GM13976 (cell line): ENCODE measurements around the gene PBX1.

ENCODE experiments used
- DNase-seq: peaks from one replicate; pipeline ENCODE4 v3.0.0; 2012; ENCODE audit warnings: low spot score
- CTCF ChIP-seq: IDR thresholded peaks from 2 replicates; pipeline ENCODE4 v1.5.1; 2012; ENCODE audit warnings: borderline replicate concordance, mild to moderate bottlenecking; ENCODE audit not compliant: insufficient read depth; ENCODE audit errors: extremely low read depth, missing control alignments, control extremely low read depth
- in situ Hi-C: fragments of 300-500 bp; cut with MboI; formaldehyde crosslinking; loops from one replicate; pipeline ENCODE4 v1.12.0; 2022; ENCODE audit warnings: low sequenced_read_pairs, mixed read lengths, inconsistent platforms; ENCODE audit not compliant: unreplicated experiment

PBX1 gene

GRCh38 chr1:164796916-164797315 lies 237.9 kb downstream of the PBX1 start:
- DNase-seq: no peak
- in situ Hi-C loops: loop anchor here (25.0 kb wide), 2 partner anchors 1260 to 1385 kb away; no protein-coding TSS in a partner anchor

GRCh38 chr1:164801246-164801731 lies 242.3 kb downstream of the PBX1 start:
- no peak for DNase-seq
- no peak for TF ChIP-seq CTCF
- in situ Hi-C loops: no loop called here

More at GRCh38 chr1:164796916-164797315, 237.9 kb downstream of the PBX1 start:
- no peak for TF ChIP-seq CTCF

- no peak for DNase-seq
Measured at GRCh38 chr1:164801791-164802502, 243.0 kb downstream of the PBX1 start.

GRCh38 chr1:164802529-164803282 lies 243.7 kb downstream of the PBX1 start:
- no peak for DNase-seq
- TF ChIP-seq CTCF: no peak
- in situ Hi-C loops: no loop called here

More at GRCh38 chr1:164801791-164802502, 243.0 kb downstream of the PBX1 start:
- no peak for TF ChIP-seq CTCF
- in situ Hi-C loops: no loop called here

GRCh38 chr1:164803366-164803765 lies 244.4 kb downstream of the PBX1 start:
- DNase-seq: no peak
- in situ Hi-C loops: no loop called here
- TF ChIP-seq CTCF: no peak

- DNase-seq: no peak
- TF ChIP-seq CTCF: no peak
- in situ Hi-C loops: no loop called here
Measured at GRCh38 chr1:164804366-164804765, 245.4 kb downstream of the PBX1 start.
